PC-9 (cell line): ENCODE results near the gene WDR33.

ENCODE experiments used
- EZH2 ChIP-seq: fragments of 200-600 bp; sonication (generic); IDR thresholded peaks from 2 replicates; pipeline ENCODE4 v1.8.0; 2017; ENCODE audit warnings: antibody characterized with exemption, low read depth
- TF ChIP-seq, protein P1 (sequence below): fragments of 200-600 bp; sonication (generic); conservative IDR thresholded peaks from 2 replicates; pipeline ENCODE4 v1.6.1; 2017; ENCODE audit warnings: mixed run types, antibody characterized with exemption, mild to moderate bottlenecking, moderate library complexity

GRCh38 chr2:127735044-127735443, 75.9 kb downstream of the WDR33 start:
- no peak for TF ChIP-seq EZH2
- TF ChIP-seq, protein P1, sequence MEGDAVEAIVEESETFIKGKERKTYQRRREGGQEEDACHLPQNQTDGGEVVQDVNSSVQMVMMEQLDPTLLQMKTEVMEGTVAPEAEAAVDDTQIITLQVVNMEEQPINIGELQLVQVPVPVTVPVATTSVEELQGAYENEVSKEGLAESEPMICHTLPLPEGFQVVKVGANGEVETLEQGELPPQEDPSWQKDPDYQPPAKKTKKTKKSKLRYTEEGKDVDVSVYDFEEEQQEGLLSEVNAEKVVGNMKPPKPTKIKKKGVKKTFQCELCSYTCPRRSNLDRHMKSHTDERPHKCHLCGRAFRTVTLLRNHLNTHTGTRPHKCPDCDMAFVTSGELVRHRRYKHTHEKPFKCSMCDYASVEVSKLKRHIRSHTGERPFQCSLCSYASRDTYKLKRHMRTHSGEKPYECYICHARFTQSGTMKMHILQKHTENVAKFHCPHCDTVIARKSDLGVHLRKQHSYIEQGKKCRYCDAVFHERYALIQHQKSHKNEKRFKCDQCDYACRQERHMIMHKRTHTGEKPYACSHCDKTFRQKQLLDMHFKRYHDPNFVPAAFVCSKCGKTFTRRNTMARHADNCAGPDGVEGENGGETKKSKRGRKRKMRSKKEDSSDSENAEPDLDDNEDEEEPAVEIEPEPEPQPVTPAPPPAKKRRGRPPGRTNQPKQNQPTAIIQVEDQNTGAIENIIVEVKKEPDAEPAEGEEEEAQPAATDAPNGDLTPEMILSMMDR: no peak
